Spleen (tissue), 7 donors: ENCODE data around the gene ST6GALNAC3.

Experiments
- CTCF ChIP-seq, 11 experiments: fragments of 200-600 bp in 7 of 11; fragments of 450-650 bp in 4 of 11; sonication (generic) in 4 of 11; IDR thresholded peaks in 8 of 11; conservative IDR thresholded peaks in 3 of 11; 1 replicate in 7 of 11; 2 replicates in 4 of 11; pipeline versions ENCODE4 v1.4.0 to v1.8.0; 2016 to 2021; ENCODE audit warnings: antibody characterized with exemption in 11 of 11, inconsistent platforms in 4 of 11, mild to moderate bottlenecking in 1 of 11
- POLR2A ChIP-seq, 3 donors: fragments of 450-650 bp; IDR thresholded peaks; one replicate each; pipeline ENCODE4 v1.5.1; 2017; ENCODE audit warnings: antibody characterized with exemption in 3 of 3, mild to moderate bottlenecking in 1 of 3
- donor health status: DM: no; HTN: no; CAD: no; lungs with moderate emphysema.
- donor health status: DM: no; HTN: no; CAD: no.
- donor health status: DM: no; HTN: no; CAD: no.

- TF ChIP-seq CTCF (IDR thresholded peaks at IDR 0.05 in 8 of 11, conservative IDR thresholded peaks at IDR 0.05 in 3 of 11) (no peak), POLR2A (IDR thresholded peaks at IDR 0.05) (no peak)
Observed at GRCh38 chr1:76291191-76291590, 216.6 kb downstream of the ST6GALNAC3 start.
